ENCODE data around the gene CTU1.

CTU1 gene

GRCh38 chr19:51121257-51121656 is 13.0 kb upstream of the CTU1 start:
- intact Hi-C loops (cut with DNase I; ENCODE audit: low total_unique reads), result no loop called here
- Histone ChIP-seq H3K27ac (no peak overlapping the region), H3K9me3 (no peaks in the 10 kb centered on the region)

GRCh38 chr19:51120160-51120559 is 12.0 kb upstream of the CTU1 start:
- no peak overlapping the region for H3K4me3 ChIP-seq
- H3K4me1 ChIP-seq, result no peaks in the 10 kb centered on the region
- intact Hi-C loops (cut with DNase I; ENCODE audit: low total_unique reads), result no loop called here
- no peak for DNase-seq
- peaks cover 0 to 28% of the 10 kb centered on the region in 2 donors for H3K27me3 ChIP-seq
- no peaks in the 10 kb centered on the region for H3K9me3 ChIP-seq
- no peaks in the 10 kb centered on the region for H3K36me3 ChIP-seq
- TF ChIP-seq CTCF (IDR thresholded peaks at IDR 0.05), result no peak
- no peak overlapping the region for H3K27ac ChIP-seq

More at GRCh38 chr19:51121257-51121656, 13.0 kb upstream of the CTU1 start:
- DNase-seq, result no peak
- peaks cover 0 to 30% of the 10 kb centered on the region in 2 donors for H3K27me3 ChIP-seq
- H3K36me3 ChIP-seq, result no peaks in the 10 kb centered on the region
- H3K4me3 ChIP-seq, result no peak overlapping the region
- TF ChIP-seq CTCF (IDR thresholded peaks at IDR 0.05), result no peak
- no peaks in the 10 kb centered on the region for H3K4me1 ChIP-seq

GRCh38 chr19:51119611-51120010 is 11.4 kb upstream of the CTU1 start:
- H3K36me3 ChIP-seq, result no peaks in the 10 kb centered on the region
- no peak overlapping the region for H3K4me3 ChIP-seq
- peaks cover 0 to 26% of the 10 kb centered on the region in 2 donors for H3K27me3 ChIP-seq
- H3K9me3 ChIP-seq, result no peaks in the 10 kb centered on the region
- no peaks in the 10 kb centered on the region for H3K4me1 ChIP-seq
- intact Hi-C loops (cut with DNase I; ENCODE audit: low total_unique reads), result no loop called here
- DNase-seq, result no peak
- no peak for TF ChIP-seq CTCF (IDR thresholded peaks at IDR 0.05)
- no peak overlapping the region for H3K27ac ChIP-seq

GRCh38 chr19:51119101-51119500 is 10.9 kb upstream of the CTU1 start:
- Histone ChIP-seq H3K9me3 (no peaks in the 10 kb centered on the region), H3K36me3 (no peaks in the 10 kb centered on the region), H3K4me1 (no peaks in the 10 kb centered on the region), H3K27me3 (peaks cover 0 to 20% of the 10 kb centered on the region in 2 donors), H3K4me3 (no peak overlapping the region), H3K27ac (no peak overlapping the region)
- DNase-seq, result no peak
- no peak for TF ChIP-seq CTCF (IDR thresholded peaks at IDR 0.05)
- intact Hi-C loops (cut with DNase I; ENCODE audit: low total_unique reads), result no loop called here

- no peak for TF ChIP-seq CTCF (IDR thresholded peaks at IDR 0.05)
- no peaks in the 10 kb centered on the region for H3K4me1 ChIP-seq
- intact Hi-C loops (cut with DNase I; ENCODE audit: low total_unique reads), result no loop called here
- no peaks in the 10 kb centered on the region for H3K36me3 ChIP-seq
- DNase-seq, result no peak
- H3K27me3 ChIP-seq, result peaks cover 0 to 16% of the 10 kb centered on the region in 2 donors
- H3K27ac ChIP-seq, result no peak overlapping the region
- H3K4me3 ChIP-seq, result no peak overlapping the region
- H3K9me3 ChIP-seq, result no peaks in the 10 kb centered on the region
Observed at GRCh38 chr19:51116736-51117286, 8.6 kb upstream of the CTU1 start.

Data from tibial artery (tissue), 4 donors.